Activated CD4-positive, alpha-beta T cell treated with anti-CD3 and anti-CD28 coated beads, Interleukin-2, amount 50 U/mL, for 48 hours (primary cell): ENCODE data around the gene SLC9A3.
"Not testable (repeated sequence)": the region's sequence is repeated elsewhere in the genome, so short reads cannot be mapped to it uniquely, and the experiment has no call there.

Source experiments
- DNase-seq, 2 experiments: peaks; one replicate each; pipeline ENCODE4 v3.0.0-alpha.2; 2020

SLC9A3 gene

GRCh38 chr5:524973-525761 is 918 bp upstream of the SLC9A3 start:
- no peak for DNase-seq

GRCh38 chr5:523441-524222 is 617 bp downstream of the SLC9A3 start:
- DNase-seq, result no peak

GRCh38 chr5:522899-523440 is 1.3 kb downstream of the SLC9A3 start:
- DNase-seq, result no peak

- DNase-seq, result no peak
These were observed 2.1 kb downstream of the SLC9A3 start for GRCh38 chr5:522116-522515.

GRCh38 chr5:521680-522079 is 2.6 kb downstream of the SLC9A3 start:
- no peak for DNase-seq

GRCh38 chr5:520850-521226 is 3.4 kb downstream of the SLC9A3 start:
- DNase-seq, result no peak

- DNase-seq, result no peak
These were observed 3.9 kb downstream of the SLC9A3 start for GRCh38 chr5:520196-520849.

- DNase-seq, result no peak
These were observed 5.5 kb downstream of the SLC9A3 start for GRCh38 chr5:518721-519120.

- DNase-seq, result no peak
These were observed 6.6 kb downstream of the SLC9A3 start for GRCh38 chr5:517535-518100.

- no peak for DNase-seq
These were observed 7.3 kb downstream of the SLC9A3 start for GRCh38 chr5:516980-517379.

GRCh38 chr5:516338-516925 is 7.8 kb downstream of the SLC9A3 start:
- DNase-seq, result no peak

- no peak for DNase-seq
These were observed 8.9 kb downstream of the SLC9A3 start for GRCh38 chr5:515273-515836.

- DNase-seq, result no peak
These were observed 9.6 kb downstream of the SLC9A3 start for GRCh38 chr5:514673-515072.

- DNase-seq, result no peak
These were observed 10.2 kb downstream of the SLC9A3 start for GRCh38 chr5:514101-514485.

- no peak for DNase-seq
These were observed 10.8 kb downstream of the SLC9A3 start for GRCh38 chr5:513216-514100.

- DNase-seq, result no peak
These were observed 12.8 kb downstream of the SLC9A3 start for GRCh38 chr5:511476-511875.

- DNase-seq, result no peak
These were observed 13.7 kb downstream of the SLC9A3 start for GRCh38 chr5:510521-510920.

- no peak for DNase-seq
These were observed 14.6 kb downstream of the SLC9A3 start for GRCh38 chr5:509611-510185.

- not testable (repeated sequence) for DNase-seq
These were observed 16.2 kb downstream of the SLC9A3 start for GRCh38 chr5:507986-508575.

- no peak for DNase-seq
These were observed 18.2 kb downstream of the SLC9A3 start for GRCh38 chr5:505951-506525.
